ENCODE data around the gene ZNF784.
A peak's percentile ranks its signal among the peaks of the same experiment; 100 is the strongest.

ZNF784 gene

GRCh38 chr19:55644842-55645511 lies 20.6 kb upstream of the ZNF784 start:
- peak overlapping the region; percentile 96 for H3K9ac ChIP-seq (ENCODE audit: low read length)
- no peaks in the 10 kb centered on the region for H4K20me1 ChIP-seq (ENCODE audit: insufficient read depth, low read length)
- H3K9me3 ChIP-seq (ENCODE audit: low read length): no peaks in the 10 kb centered on the region
- no peaks in the 10 kb centered on the region for H3K27me3 ChIP-seq (ENCODE audit: insufficient read depth, low read length)
- TF ChIP-seq, protein P1, sequence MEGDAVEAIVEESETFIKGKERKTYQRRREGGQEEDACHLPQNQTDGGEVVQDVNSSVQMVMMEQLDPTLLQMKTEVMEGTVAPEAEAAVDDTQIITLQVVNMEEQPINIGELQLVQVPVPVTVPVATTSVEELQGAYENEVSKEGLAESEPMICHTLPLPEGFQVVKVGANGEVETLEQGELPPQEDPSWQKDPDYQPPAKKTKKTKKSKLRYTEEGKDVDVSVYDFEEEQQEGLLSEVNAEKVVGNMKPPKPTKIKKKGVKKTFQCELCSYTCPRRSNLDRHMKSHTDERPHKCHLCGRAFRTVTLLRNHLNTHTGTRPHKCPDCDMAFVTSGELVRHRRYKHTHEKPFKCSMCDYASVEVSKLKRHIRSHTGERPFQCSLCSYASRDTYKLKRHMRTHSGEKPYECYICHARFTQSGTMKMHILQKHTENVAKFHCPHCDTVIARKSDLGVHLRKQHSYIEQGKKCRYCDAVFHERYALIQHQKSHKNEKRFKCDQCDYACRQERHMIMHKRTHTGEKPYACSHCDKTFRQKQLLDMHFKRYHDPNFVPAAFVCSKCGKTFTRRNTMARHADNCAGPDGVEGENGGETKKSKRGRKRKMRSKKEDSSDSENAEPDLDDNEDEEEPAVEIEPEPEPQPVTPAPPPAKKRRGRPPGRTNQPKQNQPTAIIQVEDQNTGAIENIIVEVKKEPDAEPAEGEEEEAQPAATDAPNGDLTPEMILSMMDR (IDR thresholded peaks at IDR 0.05; ENCODE audit: low read length): no peak
- H3K4me2 ChIP-seq (ENCODE audit: low read length): peak overlapping the region; percentile 87
- peaks cover 9% of the 10 kb centered on the region; the same call in 1 of the 2 replicates for H3F3A ChIP-seq (ENCODE audit: insufficient read depth, low read length)
- peak overlapping the region; percentile 89 for H3K4me3 ChIP-seq (ENCODE audit: low read depth, low read length, poor library complexity, severe bottlenecking)
- H3K27ac ChIP-seq (ENCODE audit: low read depth, low read length, poor library complexity, severe bottlenecking): peak overlapping the region; percentile 94
- H3K9me2 ChIP-seq (ENCODE audit: low read depth, low read length): no peaks in the 10 kb centered on the region
- H3K79me2 ChIP-seq (ENCODE audit: insufficient read depth, low read length): peaks cover 10% of the 10 kb centered on the region
- peaks cover 66% of the 10 kb centered on the region for H3K4me1 ChIP-seq (ENCODE audit: insufficient read depth, low read length, severe bottlenecking)
- H2AFZ ChIP-seq (ENCODE audit: low read length): no peak overlapping the region
- H3K36me3 ChIP-seq (ENCODE audit: insufficient read depth, low read length): peaks cover 25% of the 10 kb centered on the region

DNA sequence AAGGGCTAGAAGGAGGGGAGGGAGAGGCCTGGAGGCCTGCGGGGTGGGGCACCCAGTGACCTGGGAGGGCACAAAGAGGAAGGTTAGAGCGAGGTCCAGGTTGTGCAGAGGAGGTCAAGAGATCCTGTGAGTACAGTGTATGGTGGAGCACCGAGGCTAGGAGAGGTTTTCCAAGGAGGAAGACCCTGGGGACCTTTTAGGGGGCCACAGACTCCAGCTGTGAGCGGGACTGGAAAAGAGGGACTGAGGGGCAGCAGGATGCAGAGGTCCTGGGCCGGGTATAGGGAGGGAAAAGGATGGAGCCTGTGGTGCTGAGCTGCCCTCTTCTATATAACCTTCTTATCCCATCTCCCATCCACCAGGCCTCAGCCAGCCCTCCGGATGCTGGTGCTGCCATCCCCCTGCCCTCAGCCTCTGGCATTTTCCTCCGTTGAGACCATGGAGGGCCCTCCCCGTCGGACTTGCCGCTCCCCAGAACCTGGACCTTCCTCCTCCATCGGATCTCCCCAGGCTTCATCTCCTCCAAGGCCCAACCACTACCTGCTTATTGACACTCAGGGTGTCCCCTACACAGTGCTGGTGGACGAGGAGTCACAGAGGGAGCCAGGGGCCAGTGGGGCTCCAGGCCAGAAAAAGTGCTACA lies 19.9 kb upstream of the ZNF784 start:
- H3K27ac ChIP-seq (ENCODE audit: low read depth, low read length, poor library complexity, severe bottlenecking): peak overlapping the region; percentile 94
- H3K36me3 ChIP-seq (ENCODE audit: insufficient read depth, low read length): peaks cover 26% of the 10 kb centered on the region
- no peaks in the 10 kb centered on the region for H3K27me3 ChIP-seq (ENCODE audit: insufficient read depth, low read length)
- no peaks in the 10 kb centered on the region for H3K9me2 ChIP-seq (ENCODE audit: low read depth, low read length)
- H3K4me1 ChIP-seq (ENCODE audit: insufficient read depth, low read length, severe bottlenecking): peaks cover 67% of the 10 kb centered on the region
- H3K4me3 ChIP-seq (ENCODE audit: low read depth, low read length, poor library complexity, severe bottlenecking): peak overlapping the region; percentile 89
- peaks cover 9% of the 10 kb centered on the region; the same call in 1 of the 2 replicates for H3F3A ChIP-seq (ENCODE audit: insufficient read depth, low read length)
- no peaks in the 10 kb centered on the region for H4K20me1 ChIP-seq (ENCODE audit: insufficient read depth, low read length)
- peak overlapping the region; percentile 87 for H3K4me2 ChIP-seq (ENCODE audit: low read length)
- H3K9me3 ChIP-seq (ENCODE audit: low read length): no peaks in the 10 kb centered on the region
- peaks cover 10% of the 10 kb centered on the region for H3K79me2 ChIP-seq (ENCODE audit: insufficient read depth, low read length)
- H3K9ac ChIP-seq (ENCODE audit: low read length): peak overlapping the region; percentile 96
- TF ChIP-seq EZH2 (IDR thresholded peaks at IDR 0.05; ENCODE audit: borderline replicate concordance, low read length): no peak
- TF ChIP-seq, protein P1 (IDR thresholded peaks at IDR 0.05; ENCODE audit: low read length): no peak
- no peak overlapping the region for H2AFZ ChIP-seq (ENCODE audit: low read length)

DNA sequence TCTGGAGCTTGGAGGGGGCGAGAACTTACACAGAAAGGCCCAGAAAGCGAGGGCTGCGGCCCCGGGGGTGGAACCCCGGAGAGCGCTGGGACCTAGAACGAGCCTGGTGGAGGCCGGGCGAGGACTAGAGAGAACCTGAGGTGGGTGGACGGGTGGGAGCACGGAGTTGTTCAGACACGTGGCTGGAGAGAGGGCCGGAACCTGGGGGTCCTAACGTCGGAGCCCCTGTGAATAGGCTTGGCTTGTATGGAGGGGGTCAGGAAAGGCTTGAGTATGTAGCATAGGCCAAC lies 19.5 kb upstream of the ZNF784 start:
- peaks cover 65% of the 10 kb centered on the region for H3K4me1 ChIP-seq (ENCODE audit: insufficient read depth, low read length, severe bottlenecking)
- no peaks in the 10 kb centered on the region for H4K20me1 ChIP-seq (ENCODE audit: insufficient read depth, low read length)
- TF ChIP-seq EZH2 (IDR thresholded peaks at IDR 0.05; ENCODE audit: borderline replicate concordance, low read length): no peak
- TF ChIP-seq, protein P1 (IDR thresholded peaks at IDR 0.05; ENCODE audit: low read length): no peak
- no peaks in the 10 kb centered on the region for H3K27me3 ChIP-seq (ENCODE audit: insufficient read depth, low read length)
- H3F3A ChIP-seq (ENCODE audit: insufficient read depth, low read length): peaks cover 9% of the 10 kb centered on the region; the same call in 1 of the 2 replicates
- H3K4me2 ChIP-seq (ENCODE audit: low read length): peak overlapping the region; percentile 87
- no peak overlapping the region for H2AFZ ChIP-seq (ENCODE audit: low read length)
- peak overlapping the region; percentile 89 for H3K4me3 ChIP-seq (ENCODE audit: low read depth, low read length, poor library complexity, severe bottlenecking)
- no peaks in the 10 kb centered on the region for H3K9me2 ChIP-seq (ENCODE audit: low read depth, low read length)
- peaks cover 10% of the 10 kb centered on the region for H3K79me2 ChIP-seq (ENCODE audit: insufficient read depth, low read length)
- H3K27ac ChIP-seq (ENCODE audit: low read depth, low read length, poor library complexity, severe bottlenecking): peak overlapping the region; percentile 94
- no peaks in the 10 kb centered on the region for H3K9me3 ChIP-seq (ENCODE audit: low read length)
- H3K36me3 ChIP-seq (ENCODE audit: insufficient read depth, low read length): peaks cover 26% of the 10 kb centered on the region
- H3K9ac ChIP-seq (ENCODE audit: low read length): peak overlapping the region; percentile 96
